ENCODE data around the gene FUT2.

The FUT2 gene

GRCh38 chr19:48695743-48696352 lies at the start of gene FUT2:
TSS of gene FUT2 (plus strand) at chr19:48695971. CDS start at chr19:48702957, 6,986 bp downstream.
- ATAC-seq (ENCODE audit: insufficient read depth, low read depth) (no peak), DNase-seq (no peak)
- Histone ChIP-seq H3K9me3 (ENCODE audit: insufficient read depth, low read length, severe bottlenecking) (no peaks in the 10 kb centered on the region), H3K4me3 (ENCODE audit: low read depth in 1 of 2, low read length in 2 of 2) (no peak within 1 kb of the TSS), H3K27ac (ENCODE audit: low read length) (no peak within 1 kb of the TSS), H3K36me3 (ENCODE audit: insufficient read depth, low read length) (no peaks in the 10 kb centered on the region), H3K79me2 (ENCODE audit: insufficient read depth, low read length) (no peaks in the 10 kb centered on the region), H3K27me3 (ENCODE audit: insufficient read depth, low read length, poor library complexity) (no peaks in the 10 kb centered on the region), H3K4me1 (ENCODE audit: insufficient read depth, low read length) (no peaks in the 10 kb centered on the region), H3K4me2 (ENCODE audit: insufficient read depth, low read length) (no peak within 1 kb of the TSS), H2AFZ (ENCODE audit: low read depth, low read length) (no peak within 1 kb of the TSS), H3K9ac (ENCODE audit: low read depth, low read length) (no peak within 1 kb of the TSS), H4K20me1 (ENCODE audit: insufficient read depth, low read length) (no peaks in the 10 kb centered on the region)
- no peak for TF ChIP-seq EZH2 (IDR thresholded peaks at IDR 0.05; ENCODE audit: borderline replicate concordance, low read depth, low read length, severe bottlenecking)
- no peak for TF ChIP-seq CTCF (IDR thresholded peaks at IDR 0.05; ENCODE audit: borderline replicate concordance, extremely low read depth, low read length, poor library complexity, severe bottlenecking)

GRCh38 chr19:48646001-48646721 lies 49.6 kb upstream of the FUT2 start, which contains the start of gene CA11:
TSS of gene CA11 (minus strand) at chr19:48646187. CDS start at chr19:48645632, 555 bp downstream.
- Histone ChIP-seq H3K4me1 (ENCODE audit: insufficient read depth, low read length) (peaks cover 45% of the 10 kb centered on the region), H3K9ac (ENCODE audit: low read depth, low read length) (peak within 1 kb of the TSS; percentile 54), H3K9me3 (ENCODE audit: insufficient read depth, low read length, severe bottlenecking) (no peaks in the 10 kb centered on the region), H3K4me3 (ENCODE audit: low read depth in 1 of 2, low read length in 2 of 2) (peak within 1 kb of the TSS; percentile 11 to 54; a peak in 3 of 4 replicates), H3K27me3 (ENCODE audit: insufficient read depth, low read length, poor library complexity) (no peaks in the 10 kb centered on the region), H3K79me2 (ENCODE audit: insufficient read depth, low read length) (no peaks in the 10 kb centered on the region), H3K27ac (ENCODE audit: low read length) (peak within 1 kb of the TSS; percentile 73), H4K20me1 (ENCODE audit: insufficient read depth, low read length) (no peaks in the 10 kb centered on the region), H3K4me2 (ENCODE audit: insufficient read depth, low read length) (peak within 1 kb of the TSS; percentile 70), H3K36me3 (ENCODE audit: insufficient read depth, low read length) (no peaks in the 10 kb centered on the region), H2AFZ (ENCODE audit: low read depth, low read length) (peak within 1 kb of the TSS; percentile 78)
- no peak for TF ChIP-seq EZH2 (IDR thresholded peaks at IDR 0.05; ENCODE audit: borderline replicate concordance, low read depth, low read length, severe bottlenecking)
- peak; percentile 100 for TF ChIP-seq CTCF (IDR thresholded peaks at IDR 0.05; ENCODE audit: borderline replicate concordance, extremely low read depth, low read length, poor library complexity, severe bottlenecking)
- ATAC-seq (ENCODE audit: insufficient read depth, low read depth) (peak; percentile 85), DNase-seq (peak; percentile 96)

- Histone ChIP-seq H3K4me3 (ENCODE audit: low read depth in 1 of 2, low read length in 2 of 2) (peak overlapping the region in 1 of 2 experiments; percentile 54; a peak in 2 of 4 replicates), H3K9ac (ENCODE audit: low read depth, low read length) (peak overlapping the region; percentile 54), H3K4me2 (ENCODE audit: insufficient read depth, low read length) (peak overlapping the region; percentile 70), H3K9me3 (ENCODE audit: insufficient read depth, low read length, severe bottlenecking) (no peaks in the 10 kb centered on the region), H3K27ac (ENCODE audit: low read length) (peak overlapping the region; percentile 73), H4K20me1 (ENCODE audit: insufficient read depth, low read length) (no peaks in the 10 kb centered on the region), H3K79me2 (ENCODE audit: insufficient read depth, low read length) (no peaks in the 10 kb centered on the region), H3K27me3 (ENCODE audit: insufficient read depth, low read length, poor library complexity) (no peaks in the 10 kb centered on the region), H3K36me3 (ENCODE audit: insufficient read depth, low read length) (no peaks in the 10 kb centered on the region), H2AFZ (ENCODE audit: low read depth, low read length) (peak overlapping the region; percentile 69), H3K4me1 (ENCODE audit: insufficient read depth, low read length) (peaks cover 45% of the 10 kb centered on the region)
- no peak for DNase-seq
- no peak for TF ChIP-seq CTCF (IDR thresholded peaks at IDR 0.05; ENCODE audit: borderline replicate concordance, extremely low read depth, low read length, poor library complexity, severe bottlenecking)
- no peak for TF ChIP-seq EZH2 (IDR thresholded peaks at IDR 0.05; ENCODE audit: borderline replicate concordance, low read depth, low read length, severe bottlenecking)
- no peak; the same call in 2 of the 3 replicates for ATAC-seq (ENCODE audit: insufficient read depth, low read depth)
Measured at GRCh38 chr19:48646722-48647216, 49.0 kb upstream of the FUT2 start.
